ENCODE measurements around the gene MDM4. TPM values are rescaled to one million over a fixed set of nuclear protein-coding genes. Genes with fewer than 3 reads are reported as not detected.

MDM4 gene
- total RNA-seq, 1 experiment from 2014 or later, result 42.1 TPM

DNA sequence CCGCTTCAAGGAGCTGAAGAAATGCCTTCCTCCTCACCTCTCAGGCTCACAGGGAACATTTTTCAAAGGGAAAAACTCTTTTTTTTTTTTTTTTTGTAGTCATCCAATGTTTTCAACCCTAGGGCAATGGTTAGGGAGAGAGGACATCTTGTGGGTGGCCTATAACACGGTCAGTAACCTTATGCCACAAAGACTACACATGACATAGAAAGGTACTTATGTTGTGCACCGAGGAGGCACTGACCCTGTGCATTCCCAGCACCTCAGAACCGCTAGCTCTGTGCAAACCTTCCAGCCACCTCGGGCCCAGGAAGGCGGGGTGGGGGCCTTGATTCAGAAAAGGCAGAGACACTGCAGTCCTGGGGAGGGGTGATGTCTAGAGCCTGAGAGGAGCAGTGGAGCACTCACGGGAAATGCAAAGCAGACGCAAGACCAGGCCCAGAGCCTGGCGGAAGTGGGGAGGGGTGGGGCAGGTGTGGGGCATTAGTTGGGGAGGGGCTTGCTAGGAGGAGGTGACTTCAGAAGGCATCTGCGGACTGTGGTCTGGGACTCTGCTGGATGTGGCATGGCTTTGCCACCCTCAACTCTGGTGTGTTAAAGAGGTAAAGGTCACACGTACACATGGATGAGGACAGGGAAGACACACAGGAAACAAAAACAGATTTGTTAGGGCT is 68.6 kb downstream of the MDM4 start:
- CTCF ChIA-PET, result no interaction called here
- no peak overlapping the region for H3K27ac ChIP-seq (ENCODE audit: low read length)
- H3K27me3 ChIP-seq (ENCODE audit: control insufficient read depth, insufficient read depth, low read length), result no peaks in the 10 kb centered on the region
- ATAC-seq (peak; percentile 43; the same call in 1 of the 2 replicates), DNase-seq (ENCODE audit: low read depth, low spot score) (no peak)
- H3K36me3 ChIP-seq (ENCODE audit: control insufficient read depth, insufficient read depth, low read length), result no peaks in the 10 kb centered on the region
- POLR2A ChIA-PET, result no interaction called here
- BruUV-seq (replicated peaks), result no TSS peak
- H3K4me3 ChIP-seq (ENCODE audit: low read depth in 2 of 2, low read length in 2 of 2), result no peak overlapping the region
- in situ Hi-C loops (cut with HindIII; ENCODE audit: low pct_unique_long_range_greater_than_20kb, low sequenced_read_pairs), result no loop called here
- TF ChIP-seq POLR2AphosphoS5 (IDR thresholded peaks at IDR 0.05; ENCODE audit: low read depth, low read length), result no peak
- no peak for TF ChIP-seq TCF7L2 (IDR thresholded peaks at IDR 0.05; ENCODE audit: low read depth, low read length)
- TF ChIP-seq, protein P1, sequence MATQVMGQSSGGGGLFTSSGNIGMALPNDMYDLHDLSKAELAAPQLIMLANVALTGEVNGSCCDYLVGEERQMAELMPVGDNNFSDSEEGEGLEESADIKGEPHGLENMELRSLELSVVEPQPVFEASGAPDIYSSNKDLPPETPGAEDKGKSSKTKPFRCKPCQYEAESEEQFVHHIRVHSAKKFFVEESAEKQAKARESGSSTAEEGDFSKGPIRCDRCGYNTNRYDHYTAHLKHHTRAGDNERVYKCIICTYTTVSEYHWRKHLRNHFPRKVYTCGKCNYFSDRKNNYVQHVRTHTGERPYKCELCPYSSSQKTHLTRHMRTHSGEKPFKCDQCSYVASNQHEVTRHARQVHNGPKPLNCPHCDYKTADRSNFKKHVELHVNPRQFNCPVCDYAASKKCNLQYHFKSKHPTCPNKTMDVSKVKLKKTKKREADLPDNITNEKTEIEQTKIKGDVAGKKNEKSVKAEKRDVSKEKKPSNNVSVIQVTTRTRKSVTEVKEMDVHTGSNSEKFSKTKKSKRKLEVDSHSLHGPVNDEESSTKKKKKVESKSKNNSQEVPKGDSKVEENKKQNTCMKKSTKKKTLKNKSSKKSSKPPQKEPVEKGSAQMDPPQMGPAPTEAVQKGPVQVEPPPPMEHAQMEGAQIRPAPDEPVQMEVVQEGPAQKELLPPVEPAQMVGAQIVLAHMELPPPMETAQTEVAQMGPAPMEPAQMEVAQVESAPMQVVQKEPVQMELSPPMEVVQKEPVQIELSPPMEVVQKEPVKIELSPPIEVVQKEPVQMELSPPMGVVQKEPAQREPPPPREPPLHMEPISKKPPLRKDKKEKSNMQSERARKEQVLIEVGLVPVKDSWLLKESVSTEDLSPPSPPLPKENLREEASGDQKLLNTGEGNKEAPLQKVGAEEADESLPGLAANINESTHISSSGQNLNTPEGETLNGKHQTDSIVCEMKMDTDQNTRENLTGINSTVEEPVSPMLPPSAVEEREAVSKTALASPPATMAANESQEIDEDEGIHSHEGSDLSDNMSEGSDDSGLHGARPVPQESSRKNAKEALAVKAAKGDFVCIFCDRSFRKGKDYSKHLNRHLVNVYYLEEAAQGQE (IDR thresholded peaks at IDR 0.05; ENCODE audit: insufficient read depth in 1 of 2, low read depth in 2 of 2, low read length in 1 of 2), result no peak
- TF ChIP-seq, protein P2, sequence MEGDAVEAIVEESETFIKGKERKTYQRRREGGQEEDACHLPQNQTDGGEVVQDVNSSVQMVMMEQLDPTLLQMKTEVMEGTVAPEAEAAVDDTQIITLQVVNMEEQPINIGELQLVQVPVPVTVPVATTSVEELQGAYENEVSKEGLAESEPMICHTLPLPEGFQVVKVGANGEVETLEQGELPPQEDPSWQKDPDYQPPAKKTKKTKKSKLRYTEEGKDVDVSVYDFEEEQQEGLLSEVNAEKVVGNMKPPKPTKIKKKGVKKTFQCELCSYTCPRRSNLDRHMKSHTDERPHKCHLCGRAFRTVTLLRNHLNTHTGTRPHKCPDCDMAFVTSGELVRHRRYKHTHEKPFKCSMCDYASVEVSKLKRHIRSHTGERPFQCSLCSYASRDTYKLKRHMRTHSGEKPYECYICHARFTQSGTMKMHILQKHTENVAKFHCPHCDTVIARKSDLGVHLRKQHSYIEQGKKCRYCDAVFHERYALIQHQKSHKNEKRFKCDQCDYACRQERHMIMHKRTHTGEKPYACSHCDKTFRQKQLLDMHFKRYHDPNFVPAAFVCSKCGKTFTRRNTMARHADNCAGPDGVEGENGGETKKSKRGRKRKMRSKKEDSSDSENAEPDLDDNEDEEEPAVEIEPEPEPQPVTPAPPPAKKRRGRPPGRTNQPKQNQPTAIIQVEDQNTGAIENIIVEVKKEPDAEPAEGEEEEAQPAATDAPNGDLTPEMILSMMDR (IDR thresholded peaks at IDR 0.05), result no peak
- no peak for TF ChIP-seq SIN3A (IDR thresholded peaks at IDR 0.05; ENCODE audit: borderline replicate concordance, insufficient read depth, low read depth, low read length)
- intact Hi-C loops (cut with micrococcal nuclease; ENCODE audit: unreplicated experiment), result no loop called here
- no peaks in the 10 kb centered on the region for H3K4me1 ChIP-seq (ENCODE audit: control insufficient read depth, insufficient read depth, low read length)
- no peaks in the 10 kb centered on the region for H3K9me3 ChIP-seq (ENCODE audit: control insufficient read depth, insufficient read depth, low read depth, low read length)

DNA sequence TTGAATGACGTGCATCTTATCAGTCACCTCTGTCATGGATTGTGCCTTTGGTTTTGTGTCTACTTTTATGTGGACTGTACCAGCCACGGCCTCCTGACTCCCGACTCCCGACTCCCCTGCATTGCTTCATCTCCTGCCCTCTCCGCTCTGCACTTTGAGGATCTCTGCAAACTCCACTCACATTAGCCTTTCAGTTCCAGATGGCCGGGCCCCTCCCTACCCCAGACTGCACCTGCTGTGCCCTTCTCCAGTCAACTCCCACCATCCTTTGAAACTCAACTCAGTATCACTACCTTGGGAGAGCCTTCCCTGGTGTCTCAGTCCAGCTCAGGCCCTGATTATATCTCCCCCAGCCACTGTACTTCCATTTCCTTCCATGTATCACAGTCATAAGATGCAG is 71.4 kb downstream of the MDM4 start:
- H3K4me1 ChIP-seq (ENCODE audit: control insufficient read depth, insufficient read depth, low read length), result peaks cover 7% of the 10 kb centered on the region
- TF ChIP-seq SIN3A (IDR thresholded peaks at IDR 0.05; ENCODE audit: borderline replicate concordance, insufficient read depth, low read depth, low read length), result no peak
- TF ChIP-seq, protein P1 (IDR thresholded peaks at IDR 0.05; ENCODE audit: insufficient read depth in 1 of 2, low read depth in 2 of 2, low read length in 1 of 2), result no peak
- TF ChIP-seq, protein P2 (IDR thresholded peaks at IDR 0.05), result no peak
- TF ChIP-seq POLR2AphosphoS5 (IDR thresholded peaks at IDR 0.05; ENCODE audit: low read depth, low read length), result no peak
- TF ChIP-seq TCF7L2 (IDR thresholded peaks at IDR 0.05; ENCODE audit: low read depth, low read length), result no peak
- in situ Hi-C loops (cut with HindIII; ENCODE audit: low pct_unique_long_range_greater_than_20kb, low sequenced_read_pairs), result no loop called here
- ChIA-PET CTCF (no interaction called here), POLR2A (no interaction called here)
- H3K36me3 ChIP-seq (ENCODE audit: control insufficient read depth, insufficient read depth, low read length), result no peaks in the 10 kb centered on the region
- BruUV-seq (replicated peaks), result no TSS peak
- no peaks in the 10 kb centered on the region for H3K27me3 ChIP-seq (ENCODE audit: control insufficient read depth, insufficient read depth, low read length)
- H3K27ac ChIP-seq (ENCODE audit: low read length), result no peak overlapping the region
- H3K9me3 ChIP-seq (ENCODE audit: control insufficient read depth, insufficient read depth, low read depth, low read length), result no peaks in the 10 kb centered on the region
- no peak for ATAC-seq
- intact Hi-C loops (cut with micrococcal nuclease; ENCODE audit: unreplicated experiment), result no loop called here
- no peak for DNase-seq (ENCODE audit: low read depth, low spot score)
- H3K4me3 ChIP-seq (ENCODE audit: low read depth in 2 of 2, low read length in 2 of 2), result no peak overlapping the region
